HG03064 (cell line): ENCODE measurements around the gene CRADD.

ENCODE experiments used
- ATAC-seq: cut with Tn5 transposase; IDR thresholded peaks from one replicate; pipeline ENCODE4 v1.9.1; 2021; ENCODE audit warnings: low read depth; ENCODE audit not compliant: unreplicated experiment

CRADD gene

GRCh38 chr12:93670104-93670503 lies 7.1 kb upstream of the CRADD start:
- ATAC-seq, result no peak

DNA sequence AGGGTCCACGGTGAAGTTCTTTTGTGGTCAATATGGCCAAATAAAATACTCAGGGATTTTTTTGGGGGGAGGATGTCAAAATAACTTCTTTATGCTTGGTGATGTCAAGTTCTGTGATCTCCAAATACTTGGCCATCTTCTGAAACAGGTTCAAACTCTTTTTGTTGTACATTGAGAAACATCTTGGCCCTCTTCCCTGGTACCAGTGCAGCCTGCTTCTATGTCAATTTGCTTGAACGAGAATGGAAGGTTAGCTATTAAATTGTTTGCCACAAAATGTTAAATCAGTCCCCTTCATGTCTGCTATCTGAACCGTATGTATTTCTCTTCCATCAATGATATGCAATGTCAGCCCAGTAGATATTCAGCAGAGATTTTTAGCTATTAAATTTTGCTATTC lies 6.1 kb upstream of the CRADD start:
- no peak for ATAC-seq

DNA sequence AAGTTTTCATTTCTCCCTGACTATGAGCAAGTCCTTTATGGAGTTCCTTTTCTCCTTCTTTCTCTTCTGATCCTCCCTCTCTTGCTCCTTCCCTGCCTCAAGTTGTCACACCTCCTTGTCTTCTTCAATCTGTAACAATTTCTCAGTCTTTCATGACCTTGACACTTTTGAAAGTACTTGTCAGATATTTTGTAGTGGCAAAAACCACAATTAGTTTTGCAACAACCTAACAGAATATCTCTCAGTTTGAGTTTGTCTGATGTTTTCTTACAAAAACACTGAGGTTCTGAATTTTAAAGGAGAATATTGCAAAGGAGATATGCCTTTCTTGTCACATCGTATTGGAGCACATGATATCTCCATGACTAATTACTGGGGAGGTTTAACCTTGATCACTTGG lies 4.1 kb upstream of the CRADD start:
- no peak for ATAC-seq

- no peak for ATAC-seq
Measured at GRCh38 chr12:93674386-93674785, 2.8 kb upstream of the CRADD start.

- no peak for ATAC-seq
Measured at GRCh38 chr12:93676408-93677194, 574 bp upstream of the CRADD start.

DNA sequence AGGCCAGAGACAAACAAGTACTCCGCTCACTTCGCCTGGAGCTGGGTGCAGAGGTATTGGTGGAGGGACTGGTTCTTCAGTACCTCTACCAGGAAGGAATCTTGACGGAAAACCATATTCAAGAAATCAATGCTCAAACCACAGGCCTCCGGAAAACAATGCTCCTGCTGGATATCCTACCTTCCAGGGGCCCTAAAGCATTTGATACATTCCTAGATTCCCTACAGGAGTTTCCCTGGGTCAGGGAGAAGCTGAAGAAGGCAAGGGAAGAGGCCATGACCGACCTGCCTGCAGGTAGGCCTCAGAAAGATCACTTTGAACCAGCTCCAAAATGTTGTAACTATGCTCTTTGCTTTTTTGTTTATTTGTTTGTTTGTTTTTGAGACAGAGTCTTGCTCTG lies 1.6 kb downstream of the CRADD start:
- no peak for ATAC-seq

DNA sequence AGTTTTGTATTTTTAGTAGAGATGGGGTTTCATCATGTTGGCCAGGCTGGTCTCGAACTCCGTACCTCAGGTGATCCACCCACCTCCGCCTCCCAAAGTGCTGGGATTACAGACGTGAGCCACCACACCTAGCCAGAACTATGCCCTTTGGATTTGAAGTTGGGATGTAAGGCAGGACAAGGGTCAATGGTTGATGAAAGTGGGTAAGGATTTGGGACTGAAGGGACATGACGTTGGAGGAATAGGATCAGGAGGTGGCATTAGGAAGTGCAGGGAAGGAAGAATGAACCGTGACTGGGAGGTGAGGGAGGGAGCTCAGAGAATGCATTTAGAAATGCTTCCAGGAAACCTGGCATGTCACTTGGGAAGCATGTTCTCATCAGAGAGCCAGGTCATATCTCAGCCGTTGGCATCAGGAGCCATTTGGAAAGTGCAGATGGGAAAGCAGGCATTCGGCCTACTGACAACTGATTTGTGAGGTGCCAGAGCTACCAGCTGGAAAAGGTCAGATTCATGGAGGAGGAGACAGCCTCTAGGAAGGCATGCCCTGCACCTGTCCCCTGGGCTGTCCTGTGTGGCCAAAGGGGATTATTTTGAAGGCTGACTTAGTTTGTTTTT lies 2.2 kb downstream of the CRADD start:
- ATAC-seq, result no peak

DNA sequence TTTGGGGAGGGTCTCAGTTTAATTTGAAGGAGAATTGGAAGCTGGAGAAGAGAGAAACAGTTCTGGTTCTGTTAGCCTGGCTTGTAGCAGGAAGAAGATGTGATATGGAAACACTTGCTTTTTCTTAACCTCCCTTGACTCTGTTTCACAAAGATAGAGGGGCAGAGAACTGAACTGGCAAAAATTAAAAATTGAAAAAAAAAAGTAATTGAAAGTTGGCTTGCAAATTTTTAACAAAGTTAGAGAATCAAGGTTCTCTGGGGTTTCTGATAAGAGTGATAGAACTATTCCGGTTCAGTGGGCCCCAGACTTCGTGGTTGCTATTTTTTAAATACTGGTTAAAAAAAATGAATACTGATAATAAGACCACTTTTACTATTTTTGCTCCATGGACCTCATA lies 2.8 kb downstream of the CRADD start:
- no peak for ATAC-seq

- no peak for ATAC-seq
Measured at GRCh38 chr12:93682846-93683261, 5.7 kb downstream of the CRADD start.

DNA sequence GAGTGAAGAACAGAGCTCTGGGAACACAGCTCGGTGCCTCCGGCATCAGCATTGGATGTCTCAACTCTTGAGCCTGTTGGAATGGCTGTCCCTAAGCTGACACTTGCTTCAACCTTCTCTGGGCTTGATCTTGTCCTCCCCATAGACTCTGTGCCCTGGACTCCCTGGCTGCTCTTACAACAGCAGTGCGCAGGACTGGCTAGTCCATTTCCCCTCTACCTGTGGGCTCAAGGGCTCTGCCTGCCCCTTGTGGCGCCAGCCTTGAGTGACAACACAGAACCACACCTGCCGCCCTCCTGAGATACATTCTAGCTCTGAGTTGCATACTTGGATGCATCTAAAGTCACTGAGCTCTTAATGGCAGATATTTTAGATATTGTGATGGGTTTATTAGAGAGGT lies 6.2 kb downstream of the CRADD start:
- ATAC-seq, result no peak

- no peak for ATAC-seq
Measured at GRCh38 chr12:93684716-93685115, 7.5 kb downstream of the CRADD start.

DNA sequence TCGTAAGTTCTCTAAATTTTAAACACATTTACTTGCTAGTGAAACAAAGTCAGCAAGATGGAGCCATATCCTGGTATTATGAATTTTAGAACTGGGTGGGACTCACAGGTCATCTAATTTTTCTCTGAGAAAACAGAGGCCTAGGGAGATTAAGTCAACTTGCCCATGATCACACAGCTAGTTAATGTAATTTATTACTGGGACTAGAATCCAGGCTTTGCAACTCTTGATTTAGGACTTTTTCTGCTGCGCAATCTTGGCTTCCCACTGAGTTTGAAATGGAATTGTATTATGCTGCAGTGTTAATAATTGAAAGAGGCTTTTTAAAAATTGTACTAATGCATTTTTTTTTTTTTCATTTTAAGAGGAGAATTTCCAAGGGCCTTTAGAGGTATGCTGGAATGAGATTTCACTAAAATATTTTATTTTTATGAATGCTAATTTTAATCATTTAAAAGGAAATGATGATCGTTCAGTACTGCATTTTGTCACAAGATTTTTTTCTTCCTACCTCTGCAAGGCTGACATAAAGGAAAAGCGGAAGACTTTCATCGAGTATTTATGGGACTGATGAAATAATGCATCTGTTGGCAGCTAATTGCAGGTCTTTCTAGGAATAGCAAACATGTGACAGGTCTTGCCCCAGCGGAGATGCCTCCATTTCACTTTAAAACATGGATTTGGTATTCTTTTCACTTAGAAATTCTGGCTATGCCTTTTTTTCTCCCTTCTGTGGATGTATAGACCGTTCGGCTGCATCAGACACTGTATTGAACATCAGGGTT lies 9.6 kb downstream of the CRADD start:
- no peak for ATAC-seq

DNA sequence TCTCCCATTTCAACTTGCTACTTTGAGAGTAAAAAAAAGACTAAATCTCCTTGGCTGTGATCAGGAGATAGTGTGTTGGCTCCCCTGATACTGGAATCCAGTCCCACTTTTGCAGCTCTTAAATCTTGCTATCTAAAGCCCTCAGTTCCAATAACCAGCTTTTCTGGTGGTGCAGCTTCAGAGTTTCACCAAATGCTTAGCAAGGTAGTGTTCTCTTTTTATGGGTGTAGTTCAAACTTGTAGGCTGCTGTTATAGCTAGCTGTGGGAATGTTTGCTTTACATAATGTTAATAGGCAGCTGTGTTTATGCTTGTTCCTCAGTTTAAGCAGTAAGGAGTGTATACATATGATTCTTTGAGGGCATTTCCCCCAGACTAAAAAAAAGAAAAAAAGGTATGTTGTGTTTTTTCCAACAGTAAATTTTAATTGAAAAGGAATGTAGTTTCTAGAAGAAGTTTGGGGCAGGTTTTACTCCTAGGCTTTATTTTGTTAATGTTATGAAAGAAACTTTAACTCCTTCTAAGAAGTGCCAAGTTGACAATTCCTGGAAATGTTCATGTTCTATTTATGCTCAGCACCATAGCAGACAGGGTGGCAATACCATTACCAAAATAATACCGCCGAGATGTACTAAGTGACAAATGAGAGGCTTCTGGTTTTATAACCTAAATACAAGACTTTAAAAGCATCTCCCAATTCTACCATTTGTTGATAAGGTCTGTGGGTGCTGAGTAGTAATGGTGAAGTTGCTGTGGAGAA lies 12.1 kb downstream of the CRADD start:
- ATAC-seq, result no peak

DNA sequence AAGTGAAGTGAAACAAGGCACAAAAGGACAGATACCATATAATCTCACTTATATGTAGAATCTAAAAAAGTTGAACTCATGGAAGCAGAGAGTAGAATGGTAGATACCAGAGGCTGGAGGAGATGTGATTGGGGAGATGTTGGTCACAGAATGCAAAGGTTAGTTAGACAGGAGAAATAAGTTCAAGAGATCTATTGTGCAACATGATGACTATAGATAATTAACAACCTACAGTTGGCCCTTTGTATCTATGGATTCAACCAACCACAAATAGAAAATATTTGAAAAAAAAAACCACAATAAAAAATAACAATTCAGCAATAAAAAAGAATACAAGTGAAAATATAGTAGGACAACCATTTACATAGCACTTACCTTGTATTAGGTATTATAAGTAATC lies 19.3 kb downstream of the CRADD start:
- no peak for ATAC-seq

DNA sequence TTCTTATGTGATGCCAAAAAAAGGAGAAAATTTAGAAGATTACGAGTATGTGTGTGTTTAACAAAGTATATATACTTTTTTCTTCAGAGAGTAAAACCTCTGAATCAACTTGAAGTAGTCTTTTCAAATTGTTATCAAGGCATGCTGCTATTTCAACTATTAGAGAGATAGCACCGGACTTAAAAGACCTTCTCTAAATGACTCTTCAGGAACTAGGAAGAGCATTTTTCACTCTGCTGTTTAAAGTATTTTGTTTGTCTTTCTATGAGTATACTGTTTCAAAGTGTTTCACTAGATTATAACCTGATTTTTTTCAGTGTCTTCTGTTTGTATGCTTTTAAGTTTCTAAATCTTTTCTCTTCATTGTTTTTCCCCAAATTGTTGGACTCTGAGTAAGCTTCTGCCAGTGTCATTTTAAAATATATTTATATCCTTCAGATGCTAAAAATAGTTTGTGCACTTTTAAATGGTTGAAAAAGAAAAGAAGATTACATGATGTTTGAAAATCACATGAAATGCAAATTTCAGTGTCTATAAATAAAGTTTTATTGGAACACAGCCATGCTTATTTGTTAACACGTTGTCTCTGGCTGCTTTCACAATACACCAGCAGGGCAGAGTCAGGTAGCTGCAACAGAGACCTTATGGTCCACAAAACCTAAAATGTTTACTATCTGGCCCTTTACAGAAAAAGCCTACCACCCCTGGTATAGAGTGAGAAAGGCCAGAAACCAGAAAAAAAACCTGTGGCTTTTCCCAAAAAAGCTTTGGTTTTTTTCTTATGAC lies 21.3 kb downstream of the CRADD start:
- ATAC-seq, result no peak

GRCh38 chr12:93699271-93700145 lies 22.3 kb downstream of the CRADD start:
- no peak for ATAC-seq

- no peak for ATAC-seq
Measured at GRCh38 chr12:93702707-93703315, 25.6 kb downstream of the CRADD start.

GRCh38 chr12:93704122-93704521 lies 26.9 kb downstream of the CRADD start:
- no peak for ATAC-seq

- ATAC-seq, result no peak
Measured at GRCh38 chr12:93704625-93705024, 27.4 kb downstream of the CRADD start.
